Activated naive CD4-positive, alpha-beta T cell (primary cell): ENCODE results near the gene TLX3.
"Not testable (repeated sequence)": the region's sequence is repeated elsewhere in the genome, so short reads cannot be mapped to it uniquely, and the experiment has no call there.

Experiments
- DNase-seq, 4 experiments: peaks; one replicate each; lab custom pipeline; 2025; lab: John Stamatoyannopoulos, UW

TLX3 gene

DNA sequence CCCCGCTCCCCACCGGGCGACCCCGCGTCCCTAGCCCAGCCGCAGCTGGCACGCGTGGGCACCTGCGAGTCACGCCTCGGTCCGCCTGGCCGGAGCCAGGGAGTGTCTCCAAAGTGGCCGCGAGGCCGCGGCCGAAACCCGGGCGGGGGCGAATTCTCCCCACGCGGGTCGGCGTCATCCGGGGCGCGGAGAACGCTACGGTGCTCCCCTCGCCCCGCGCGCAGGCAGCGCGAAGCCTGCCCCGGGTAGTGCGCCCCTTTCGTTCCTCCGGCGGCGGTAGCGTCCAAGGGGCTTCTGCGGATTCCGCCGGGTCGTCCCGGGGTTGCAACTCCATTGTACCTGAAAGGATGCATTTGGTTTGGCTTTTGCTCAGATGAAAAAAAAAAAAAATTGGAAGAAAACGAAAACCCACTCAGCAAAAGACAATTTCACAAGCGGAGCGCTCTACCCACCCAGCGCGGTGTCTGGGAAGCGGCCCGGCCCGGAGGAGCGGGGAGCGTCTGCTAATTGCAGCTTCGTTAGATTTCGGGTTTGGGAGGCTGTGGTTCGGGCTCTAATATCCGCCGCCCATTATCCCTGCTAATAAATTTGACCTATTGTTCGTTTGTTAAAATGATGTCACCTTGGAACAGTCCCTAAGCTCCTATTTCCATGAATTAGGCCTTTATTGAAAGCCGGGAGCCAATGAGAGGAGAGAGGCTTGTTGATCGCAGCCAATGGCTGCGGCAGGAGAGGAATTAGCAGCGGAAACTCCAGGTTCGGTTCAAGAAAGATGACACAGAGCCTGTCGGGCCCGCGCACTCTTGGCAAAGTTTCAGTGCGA is at the start of gene TLX3:
TSS of gene TLX3 (plus strand) at position 796 of the 823 bp plus-strand sequence. CDS start 118 bp downstream, outside the sequence.
- DNase-seq: no peak

- DNase-seq: no peak
Observed at GRCh38 chr5:171261361-171261760, 47.7 kb upstream of the TLX3 start.

DNA sequence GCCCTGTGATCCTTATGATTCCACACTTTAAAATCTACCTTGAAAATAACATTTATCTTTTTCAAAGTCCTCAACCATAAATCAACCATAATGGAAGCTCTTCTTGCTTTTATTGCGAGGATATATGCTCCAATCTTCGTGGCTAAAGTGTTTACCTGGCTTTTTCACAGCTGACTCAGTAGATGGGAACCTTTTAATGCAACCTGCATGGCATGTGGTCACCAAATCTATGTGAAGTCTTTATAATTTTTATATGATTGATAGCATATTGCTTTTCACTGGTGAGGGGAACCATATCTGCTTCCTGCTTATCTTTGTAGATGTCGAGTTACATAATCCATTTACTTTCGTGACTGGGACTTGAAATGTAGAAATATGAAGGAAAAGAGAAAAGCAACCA is 47.1 kb upstream of the TLX3 start:
- DNase-seq: no peak

GRCh38 chr5:171263181-171263580 is 45.9 kb upstream of the TLX3 start:
- DNase-seq: no peak

DNA sequence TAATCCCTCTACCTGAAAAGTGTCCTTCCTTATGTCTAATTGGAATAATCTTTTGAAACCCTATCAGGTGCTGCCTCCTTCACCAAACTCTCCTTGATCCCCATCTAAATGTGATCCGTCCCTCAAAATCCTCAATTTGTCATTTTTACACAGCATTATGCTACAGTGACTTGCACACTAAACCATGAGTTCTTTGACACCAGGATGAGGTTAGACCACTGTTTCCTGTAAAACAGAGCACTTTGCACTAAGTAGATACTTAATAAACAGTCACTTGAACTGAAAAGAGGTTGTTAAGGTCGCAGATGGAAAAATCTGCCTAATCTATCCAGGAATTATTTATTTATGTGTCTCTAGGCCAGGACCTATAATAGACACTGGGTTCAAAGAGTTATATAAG is 44.2 kb upstream of the TLX3 start:
- DNase-seq: no peak

- DNase-seq: no peak
Observed at GRCh38 chr5:171268700-171269620, 40.1 kb upstream of the TLX3 start.

DNA sequence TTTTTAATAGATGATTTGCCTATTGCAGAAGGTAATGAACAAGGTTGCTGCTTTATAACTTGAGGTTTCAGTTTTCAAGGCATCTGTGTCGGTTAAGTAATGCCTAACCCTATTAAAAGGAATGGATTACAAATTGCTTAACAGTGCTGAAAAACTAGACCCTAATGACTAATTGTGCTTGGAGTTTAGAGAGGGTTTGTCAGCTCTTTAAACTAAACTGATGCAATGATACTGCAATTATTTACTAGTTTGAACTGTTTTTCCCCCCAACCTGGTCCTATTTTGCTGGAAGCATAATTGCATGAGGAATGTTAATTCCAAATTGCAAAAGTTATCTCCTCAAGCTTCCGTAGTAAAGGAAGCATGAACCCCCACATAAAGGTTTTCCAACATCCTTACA is 39.3 kb upstream of the TLX3 start:
- DNase-seq: no peak

DNA sequence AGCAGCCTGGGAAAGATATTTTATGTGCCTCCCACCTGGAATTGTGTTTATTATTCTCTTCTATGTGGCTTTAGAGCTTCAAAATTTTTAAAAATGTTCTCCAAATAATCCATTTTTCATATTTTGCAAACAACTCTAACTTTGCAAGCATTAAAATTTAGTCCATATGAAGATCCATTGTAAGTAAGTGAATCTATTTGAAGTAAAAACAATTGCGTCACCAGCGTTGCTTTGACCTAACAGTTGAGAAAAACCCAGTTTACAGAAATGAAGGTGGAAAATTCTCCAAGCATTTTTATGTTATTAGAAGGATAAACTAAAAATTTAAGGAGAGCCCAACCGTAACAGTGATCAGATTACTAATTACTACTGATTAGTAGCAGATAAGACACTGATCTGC is 38.9 kb upstream of the TLX3 start:
- no peak for DNase-seq

GRCh38 chr5:171271798-171272197 is 37.2 kb upstream of the TLX3 start:
- no peak for DNase-seq

- DNase-seq: no peak
Observed at GRCh38 chr5:171272996-171273970, 35.8 kb upstream of the TLX3 start.

GRCh38 chr5:171275841-171276544 is 33.1 kb upstream of the TLX3 start:
- no peak for DNase-seq

GRCh38 chr5:171283753-171284152 is 25.3 kb upstream of the TLX3 start:
- no peak for DNase-seq

DNA sequence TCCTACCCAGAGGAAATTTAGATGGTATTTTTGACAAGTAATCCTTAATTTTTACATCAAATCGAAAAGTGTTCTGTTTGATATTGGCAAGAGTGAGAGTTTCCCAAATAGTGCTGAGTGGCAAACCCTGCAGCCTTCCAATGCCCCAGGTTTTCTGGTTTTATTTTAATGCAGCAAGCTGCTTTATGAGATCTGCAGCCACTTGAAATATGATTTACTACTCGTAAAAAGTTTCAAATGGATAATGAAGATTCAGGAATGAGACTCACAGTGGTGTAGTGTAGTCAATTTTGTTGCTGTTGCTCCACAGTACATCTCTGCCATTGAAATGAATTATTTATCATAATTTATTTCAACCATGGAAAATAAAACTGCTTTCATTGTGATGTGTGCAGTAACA is 23.6 kb upstream of the TLX3 start:
- DNase-seq: no peak

- no peak for DNase-seq
Observed at GRCh38 chr5:171288066-171288465, 21.0 kb upstream of the TLX3 start.

- DNase-seq: no peak
Observed at GRCh38 chr5:171291371-171291770, 17.7 kb upstream of the TLX3 start.

- DNase-seq: no peak
Observed at GRCh38 chr5:171295299-171295698, 13.7 kb upstream of the TLX3 start.

DNA sequence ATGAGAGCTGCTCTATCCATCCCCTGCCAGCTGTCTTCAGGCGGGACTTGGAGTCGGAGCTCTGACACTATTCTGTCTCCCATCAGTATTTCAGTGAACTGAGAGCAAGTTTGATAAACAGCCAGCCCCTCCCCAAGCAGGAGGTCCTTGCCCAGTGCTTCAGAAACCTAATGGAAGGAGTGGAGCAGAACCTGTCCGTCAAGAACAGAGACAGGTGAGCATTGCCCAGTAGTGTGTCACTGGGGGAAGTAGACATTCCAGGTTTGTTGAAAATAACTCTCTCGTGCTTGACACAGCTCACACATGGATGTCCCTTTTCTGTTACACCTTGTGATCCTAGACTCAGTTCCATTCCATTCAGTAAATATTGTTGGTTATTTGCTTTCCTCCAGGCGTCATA is 13.2 kb upstream of the TLX3 start:
- DNase-seq: no peak

- DNase-seq: not testable (repeated sequence)
Observed at GRCh38 chr5:171297941-171298340, 11.1 kb upstream of the TLX3 start.

DNA sequence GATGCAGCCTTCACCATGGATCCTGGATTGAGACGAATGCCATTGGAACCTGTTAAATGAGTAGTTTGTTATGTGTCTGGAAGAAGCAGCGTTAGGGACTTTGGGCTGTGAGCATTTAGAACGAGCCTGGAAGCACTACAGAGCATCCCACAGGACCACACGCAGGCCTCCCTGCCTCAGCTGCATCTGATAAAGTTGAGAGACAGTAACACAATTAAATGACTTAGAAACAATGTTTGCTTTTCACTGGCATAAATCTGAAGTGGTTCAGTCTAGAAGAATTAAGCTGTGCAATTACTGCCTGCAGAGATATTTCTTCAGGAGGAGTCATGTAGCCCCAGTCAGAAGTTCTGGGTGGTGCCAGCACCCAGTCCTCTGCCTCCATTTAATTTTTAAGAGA is 9.8 kb upstream of the TLX3 start:
- DNase-seq: no peak

DNA sequence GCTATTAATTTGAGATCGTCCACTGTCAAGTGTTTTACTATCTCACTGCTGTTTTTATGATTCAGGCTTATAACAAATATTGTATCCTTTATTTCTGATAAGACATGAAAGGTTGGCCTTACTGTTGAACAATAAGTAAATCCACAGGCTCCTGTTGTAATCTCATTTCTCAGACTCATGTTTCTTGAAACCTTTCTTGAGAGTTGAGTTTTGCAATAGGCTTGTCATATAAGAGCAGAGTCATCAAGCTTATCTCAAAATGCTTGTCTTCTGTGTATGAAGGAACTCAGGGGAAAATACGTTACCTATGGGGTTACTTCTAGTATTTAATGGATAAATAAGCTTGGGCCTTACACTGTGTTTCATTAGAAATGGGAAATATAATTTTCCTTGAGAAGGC is 9.2 kb upstream of the TLX3 start:
- DNase-seq: no peak

DNA sequence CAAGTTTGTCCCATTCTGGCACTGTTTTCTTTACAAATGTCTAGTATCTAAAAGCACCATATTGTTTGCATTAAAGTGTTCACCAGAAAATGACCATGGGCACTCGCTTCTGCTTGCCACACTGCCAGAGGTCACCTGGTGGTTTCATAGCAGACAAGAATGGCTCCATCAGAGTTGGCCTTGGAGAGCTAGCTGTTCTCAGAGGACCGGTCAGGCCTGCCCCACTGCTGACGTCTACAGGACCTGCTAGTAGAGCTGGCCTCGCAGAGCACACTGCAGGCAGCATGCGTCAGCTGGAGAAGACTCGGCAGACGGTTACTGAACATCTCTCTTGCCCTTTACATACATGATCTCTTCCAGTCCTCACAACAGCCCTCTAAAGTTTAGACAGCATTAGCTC is 8.7 kb upstream of the TLX3 start:
- no peak for DNase-seq
